ENCODE measurements around the gene LEKR1. TPM values are rescaled to one million over a fixed set of nuclear protein-coding genes. Genes with fewer than 3 reads are reported as not detected.

LEKR1 gene
- total and polyA plus RNA-seq, 9 of the 15 experiments (the other 6 are each of a cell fraction or from before 2014, with no cell fraction given): 0.76 to 1.8 (median 1.2) TPM

- Histone ChIP-seq H3K27ac (ENCODE audit: extremely low read depth, low read depth, low read length) (no peak overlapping the region), H2AFZ (ENCODE audit: low read depth, low read length) (no peak overlapping the region), H3K9ac (ENCODE audit: insufficient read depth in 1 of 2, low read depth in 2 of 2, low read length in 2 of 2) (no peak overlapping the region), H3K4me3 (no peak overlapping the region), H3K27me3 (ENCODE audit: control insufficient read depth in 2 of 2, insufficient read depth in 2 of 2, low read length in 2 of 2) (no peaks in the 10 kb centered on the region), H3K9me3 (replicated peaks; ENCODE audit: control insufficient read depth, insufficient read depth, low read depth, low read length) (no peaks in the 10 kb centered on the region), H3K9me1 (ENCODE audit: control insufficient read depth, insufficient read depth, low read length) (no peaks in the 10 kb centered on the region), H3K4me1 (replicated peaks in 1 of 2; ENCODE audit: control insufficient read depth in 2 of 2, insufficient read depth in 2 of 2, low read length in 2 of 2) (no peaks in the 10 kb centered on the region), H4K20me1 (replicated peaks; ENCODE audit: control insufficient read depth, insufficient read depth, low read length) (no peaks in the 10 kb centered on the region), H3K4me2 (ENCODE audit: insufficient read depth, low read length) (no peak overlapping the region), H3K79me2 (ENCODE audit: control insufficient read depth, insufficient read depth, low read length) (no peaks in the 10 kb centered on the region), H3K36me3 (ENCODE audit: control insufficient read depth, insufficient read depth, low read length) (no peaks in the 10 kb centered on the region)
- CTCF ChIA-PET (ENCODE audit: low intra/inter-chr PET ratio): no interaction called here
- POLR2A ChIA-PET: no interaction called here
- FAIRE-seq (no peak), DNase-seq (ENCODE audit: extremely low read depth in 1 of 4, low spot score in 3 of 4) (no peak), ATAC-seq (no peak)
- in situ Hi-C loops (cut with MboI): no loop called here
- WGBS (ENCODE audit: insufficient coverage, low coverage, missing lambda C conversion rate): 0% methylated on average over 2 of the region's 2 CpGs
- BruUV-seq (replicated peaks): no TSS peak
- intact Hi-C loops (cut with micrococcal nuclease): no loop called here
- TF ChIP-seq KDM2B (CRISPR knock-in tag; IDR thresholded peaks at IDR 0.05) (no peak), CHCHD3 (CRISPR knock-in tag; IDR thresholded peaks at IDR 0.05) (no peak), SP1 (CRISPR knock-in tag; IDR thresholded peaks at IDR 0.05) (no peak), ZBTB11 (CRISPR knock-in tag; IDR thresholded peaks at IDR 0.05) (no peak), MCM5 (IDR thresholded peaks at IDR 0.05; ENCODE audit: low read depth) (no peak), ZNF589 (CRISPR knock-in tag; IDR thresholded peaks at IDR 0.05; ENCODE audit: low read depth) (no peak), BCOR (IDR thresholded peaks at IDR 0.05) (no peak)
These were observed 122.5 kb downstream of the LEKR1 start for GRCh38 chr3:156948402-156949210.

Measured in K562 (cell line).